ENCODE data around the gene ATP8B1. TPM values are rescaled to one million over a fixed set of nuclear protein-coding genes. Genes with fewer than 3 reads are reported as not detected.

The ATP8B1 gene
- total and polyA plus RNA-seq, 2 donors (not counting 3 experiments of a cell fraction or from before 2014, with no cell fraction given), result 49.3 to 100 TPM

DNA sequence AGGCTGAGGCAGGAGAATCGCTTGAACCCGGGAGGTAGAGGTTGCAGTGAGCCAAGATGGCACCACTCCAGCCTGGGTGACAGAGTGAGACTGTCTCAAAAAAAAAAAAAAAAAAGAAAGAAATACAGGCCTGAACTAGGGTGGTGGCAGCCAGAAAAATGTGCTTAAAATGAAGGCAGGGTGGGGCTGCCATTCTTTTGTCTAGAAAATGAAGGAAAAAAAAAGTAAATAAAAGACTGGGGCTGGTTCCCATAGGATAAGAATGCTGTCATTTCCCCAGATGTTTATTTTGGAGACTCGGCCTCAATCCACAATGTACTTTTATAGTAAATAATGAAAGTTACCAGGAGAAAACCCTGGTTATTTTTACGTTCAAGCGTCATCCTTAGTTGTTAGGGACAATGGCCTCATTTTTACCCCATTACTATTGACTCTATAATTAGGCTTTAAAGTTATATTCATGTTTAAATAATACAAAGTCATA, 58.9 kb downstream of the ATP8B1 start:
- Histone ChIP-seq H3K9me3 (replicated peaks; ENCODE audit: control insufficient read depth, insufficient read depth, low read length) (no peaks in the 10 kb centered on the region), H4K20me1 (replicated peaks; ENCODE audit: control insufficient read depth, extremely low read depth, insufficient read depth, low read length) (no peaks in the 10 kb centered on the region), H3K27ac (ENCODE audit: insufficient read depth, low read depth, low read length) (peak overlapping the region; percentile 83), H3K36me3 (ENCODE audit: control insufficient read depth in 2 of 2, extremely low read depth in 1 of 2, insufficient read depth in 2 of 2, low read length in 2 of 2) (peaks cover 0 to 3% of the 10 kb centered on the region in 2 experiments), H3K79me2 (ENCODE audit: control insufficient read depth, insufficient read depth, low read length) (peaks cover 36% of the 10 kb centered on the region), H3K4me1 (ENCODE audit: control insufficient read depth, extremely low read depth, insufficient read depth, low read length) (peaks cover 36% of the 10 kb centered on the region), H2AFZ (ENCODE audit: low read depth, low read length) (no peak overlapping the region), H3K9me1 (replicated peaks; ENCODE audit: control insufficient read depth, extremely low read depth, insufficient read depth, low read length) (no peaks in the 10 kb centered on the region), H3K9ac (replicated peaks; ENCODE audit: extremely low read depth, insufficient read depth, low read length) (peak overlapping the region; percentile 69), H3K27me3 (ENCODE audit: control insufficient read depth in 2 of 2, insufficient read depth in 2 of 2, low read length in 2 of 2) (no peaks in the 10 kb centered on the region), H3K4me2 (ENCODE audit: insufficient read depth, low read length) (peak overlapping the region; percentile 68), H3K4me3 (replicated peaks in 1 of 3; ENCODE audit: insufficient read depth in 1 of 3, low read depth in 1 of 3, low read length in 3 of 3) (peak overlapping the region in 1 of 3 experiments; percentile 5)
- DNase-seq (ENCODE audit: low read depth, low spot score) (peak; percentile 93), FAIRE-seq (peak; percentile 55)
- dilution Hi-C loops (cut with MboI; ENCODE audit: extremely low pct_ligation_motif_present, low sequenced_read_pairs) (no loop called here), intact Hi-C loops (cut with micrococcal nuclease) (loop anchor here (1.0 to 2.0 kb wide), 4 partner anchors 36 to 63 kb away; partner anchors contain the start of gene ATP8B1)
- BruUV-seq (replicated peaks), result no TSS peak
- POLR2A ChIA-PET, result no interaction called here
- CTCF ChIA-PET, result interaction anchor here (0.6 to 1.1 kb wide), 4 partner anchors 24 to 377 kb away, joined by 3 read pairs; no protein-coding TSS in a partner anchor
- TF ChIP-seq MYC (IDR thresholded peaks at IDR 0.05; ENCODE audit: low read depth, low read length) (no peak), JUN (IDR thresholded peaks at IDR 0.05; ENCODE audit: borderline replicate concordance, insufficient read depth, insufficient read length, low read depth) (peak; percentile 75)

DNA sequence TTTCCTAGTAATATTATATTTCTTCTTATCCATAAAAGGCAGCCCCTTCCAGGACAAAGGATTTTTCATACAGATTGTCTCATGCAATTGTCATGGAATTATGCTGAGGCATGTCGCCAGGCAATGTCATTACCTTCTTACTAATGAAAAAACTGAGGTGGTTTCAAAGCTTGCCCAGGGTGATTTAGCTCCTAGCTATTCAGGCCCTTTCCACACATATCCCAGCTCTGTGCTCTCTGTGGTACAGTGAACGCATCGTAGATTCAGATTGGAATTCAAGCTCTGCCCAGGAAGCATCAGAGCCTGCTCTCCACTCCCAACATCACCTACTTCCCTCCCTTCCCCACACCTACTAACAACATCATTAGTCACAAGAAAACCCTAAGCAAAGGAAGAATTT, 60.1 kb downstream of the ATP8B1 start:
- dilution Hi-C loops (cut with MboI; ENCODE audit: extremely low pct_ligation_motif_present, low sequenced_read_pairs) (no loop called here), intact Hi-C loops (cut with micrococcal nuclease) (no loop called here)
- no peak for FAIRE-seq
- H3K9me1 ChIP-seq (replicated peaks; ENCODE audit: control insufficient read depth, extremely low read depth, insufficient read depth, low read length), result no peaks in the 10 kb centered on the region
- no peak overlapping the region for H3K9ac ChIP-seq (replicated peaks; ENCODE audit: extremely low read depth, insufficient read depth, low read length)
- POLR2A ChIA-PET, result no interaction called here
- CTCF ChIA-PET, result interaction anchor here (1.1 to 1.3 kb wide), 2 partner anchors 25 to 379 kb away, joined by 3 read pairs; no protein-coding TSS in a partner anchor
- peak overlapping the region; percentile 83 for H3K27ac ChIP-seq (ENCODE audit: insufficient read depth, low read depth, low read length)
- peaks cover 0 to 3% of the 10 kb centered on the region in 2 experiments for H3K36me3 ChIP-seq (ENCODE audit: control insufficient read depth in 2 of 2, extremely low read depth in 1 of 2, insufficient read depth in 2 of 2, low read length in 2 of 2)
- DNase-seq (ENCODE audit: low read depth, low spot score), result peak; percentile 52
- no peak overlapping the region for H2AFZ ChIP-seq (ENCODE audit: low read depth, low read length)
- H3K27me3 ChIP-seq (ENCODE audit: control insufficient read depth in 2 of 2, insufficient read depth in 2 of 2, low read length in 2 of 2), result no peaks in the 10 kb centered on the region
- H3K79me2 ChIP-seq (ENCODE audit: control insufficient read depth, insufficient read depth, low read length), result peaks cover 36% of the 10 kb centered on the region
- no peak overlapping the region for H3K4me3 ChIP-seq (replicated peaks in 1 of 3; ENCODE audit: insufficient read depth in 1 of 3, low read depth in 1 of 3, low read length in 3 of 3)
- no TSS peak for BruUV-seq (replicated peaks)
- no peak overlapping the region for H3K4me2 ChIP-seq (ENCODE audit: insufficient read depth, low read length)
- no peaks in the 10 kb centered on the region for H4K20me1 ChIP-seq (replicated peaks; ENCODE audit: control insufficient read depth, extremely low read depth, insufficient read depth, low read length)
- no peak for TF ChIP-seq JUN (IDR thresholded peaks at IDR 0.05; ENCODE audit: borderline replicate concordance, insufficient read depth, insufficient read length, low read depth)
- TF ChIP-seq POLR2A (IDR thresholded peaks at IDR 0.05; ENCODE audit: low read depth, low read length), result no peak
- TF ChIP-seq FOS (IDR thresholded peaks at IDR 0.05; ENCODE audit: borderline replicate concordance, insufficient read depth, low read length), result no peak
- TF ChIP-seq, protein P1, sequence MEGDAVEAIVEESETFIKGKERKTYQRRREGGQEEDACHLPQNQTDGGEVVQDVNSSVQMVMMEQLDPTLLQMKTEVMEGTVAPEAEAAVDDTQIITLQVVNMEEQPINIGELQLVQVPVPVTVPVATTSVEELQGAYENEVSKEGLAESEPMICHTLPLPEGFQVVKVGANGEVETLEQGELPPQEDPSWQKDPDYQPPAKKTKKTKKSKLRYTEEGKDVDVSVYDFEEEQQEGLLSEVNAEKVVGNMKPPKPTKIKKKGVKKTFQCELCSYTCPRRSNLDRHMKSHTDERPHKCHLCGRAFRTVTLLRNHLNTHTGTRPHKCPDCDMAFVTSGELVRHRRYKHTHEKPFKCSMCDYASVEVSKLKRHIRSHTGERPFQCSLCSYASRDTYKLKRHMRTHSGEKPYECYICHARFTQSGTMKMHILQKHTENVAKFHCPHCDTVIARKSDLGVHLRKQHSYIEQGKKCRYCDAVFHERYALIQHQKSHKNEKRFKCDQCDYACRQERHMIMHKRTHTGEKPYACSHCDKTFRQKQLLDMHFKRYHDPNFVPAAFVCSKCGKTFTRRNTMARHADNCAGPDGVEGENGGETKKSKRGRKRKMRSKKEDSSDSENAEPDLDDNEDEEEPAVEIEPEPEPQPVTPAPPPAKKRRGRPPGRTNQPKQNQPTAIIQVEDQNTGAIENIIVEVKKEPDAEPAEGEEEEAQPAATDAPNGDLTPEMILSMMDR (IDR thresholded peaks at IDR 0.05; ENCODE audit: extremely low read depth in 1 of 2, insufficient read depth in 1 of 2, low read depth in 1 of 2, low read length in 2 of 2), result no peak
- TF ChIP-seq EZH2 (IDR thresholded peaks at IDR 0.05; ENCODE audit: borderline replicate concordance, low read depth, low read length, severe bottlenecking), result no peak
- TF ChIP-seq POLR2AphosphoS5 (IDR thresholded peaks at IDR 0.05; ENCODE audit: insufficient read depth, low read depth, low read length), result no peak
- TF ChIP-seq MYC (IDR thresholded peaks at IDR 0.05; ENCODE audit: low read depth, low read length), result no peak
- TF ChIP-seq GATA2 (IDR thresholded peaks at IDR 0.05; ENCODE audit: insufficient read depth, insufficient read length, low read depth, low read length), result no peak
- TF ChIP-seq, protein P2, sequence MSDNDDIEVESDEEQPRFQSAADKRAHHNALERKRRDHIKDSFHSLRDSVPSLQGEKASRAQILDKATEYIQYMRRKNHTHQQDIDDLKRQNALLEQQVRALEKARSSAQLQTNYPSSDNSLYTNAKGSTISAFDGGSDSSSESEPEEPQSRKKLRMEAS (IDR thresholded peaks at IDR 0.05; ENCODE audit: insufficient read depth, insufficient read length), result no peak
- peaks cover 25% of the 10 kb centered on the region for H3K4me1 ChIP-seq (ENCODE audit: control insufficient read depth, extremely low read depth, insufficient read depth, low read length)
- H3K9me3 ChIP-seq (replicated peaks; ENCODE audit: control insufficient read depth, insufficient read depth, low read length), result no peaks in the 10 kb centered on the region

Measured in endothelial cell of umbilical vein (primary cell).